ENCODE results near the gene ADM2. TPM values are rescaled to one million over a fixed set of nuclear protein-coding genes. Genes with fewer than 3 reads are reported as not detected.

Gene ADM2
- polyA plus RNA-seq, 1 of the 3 experiments (the other 2 are of a cell fraction): 0.61 TPM

DNA sequence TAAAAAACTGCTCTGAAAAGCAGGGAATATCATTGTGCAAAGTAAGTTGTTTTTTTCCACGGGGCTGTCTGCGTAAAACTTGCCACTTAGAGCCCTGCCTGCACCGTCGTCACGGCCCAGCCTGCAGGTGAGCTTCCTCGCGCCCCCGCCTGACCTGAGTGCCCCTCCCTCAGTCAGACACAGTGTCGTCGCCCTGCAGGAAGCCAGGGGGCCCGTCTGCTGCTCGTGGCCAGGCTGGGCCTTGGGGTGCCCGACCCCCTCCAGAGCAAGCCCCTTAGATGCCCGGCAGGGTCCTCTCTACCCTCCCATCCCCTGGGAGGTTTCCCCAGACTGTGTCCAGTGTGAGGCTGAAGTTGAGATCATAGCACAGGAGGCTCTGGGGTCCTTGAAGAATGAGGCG is 38.1 kb upstream of the ADM2 start (continued):
- TF ChIP-seq RFX5 (IDR thresholded peaks at IDR 0.05; ENCODE audit: low read length): no peak
- TF ChIP-seq RXRA (IDR thresholded peaks at IDR 0.05; ENCODE audit: borderline replicate concordance, low read depth): no peak
- no peak for TF ChIP-seq GATA2 (CRISPR knock-in tag; IDR thresholded peaks at IDR 0.05)
- no peak for TF ChIP-seq EZH2phosphoT487 (IDR thresholded peaks at IDR 0.05; ENCODE audit: borderline replicate concordance, low read depth)
- TF ChIP-seq, protein P1, sequence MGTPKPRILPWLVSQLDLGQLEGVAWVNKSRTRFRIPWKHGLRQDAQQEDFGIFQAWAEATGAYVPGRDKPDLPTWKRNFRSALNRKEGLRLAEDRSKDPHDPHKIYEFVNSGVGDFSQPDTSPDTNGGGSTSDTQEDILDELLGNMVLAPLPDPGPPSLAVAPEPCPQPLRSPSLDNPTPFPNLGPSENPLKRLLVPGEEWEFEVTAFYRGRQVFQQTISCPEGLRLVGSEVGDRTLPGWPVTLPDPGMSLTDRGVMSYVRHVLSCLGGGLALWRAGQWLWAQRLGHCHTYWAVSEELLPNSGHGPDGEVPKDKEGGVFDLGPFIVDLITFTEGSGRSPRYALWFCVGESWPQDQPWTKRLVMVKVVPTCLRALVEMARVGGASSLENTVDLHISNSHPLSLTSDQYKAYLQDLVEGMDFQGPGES (IDR thresholded peaks at IDR 0.05; ENCODE audit: low read depth, low read length): no peak
- no peak for TF ChIP-seq RAD21 (IDR thresholded peaks at IDR 0.05; ENCODE audit: low read length)
- TF ChIP-seq CHD2 (IDR thresholded peaks at IDR 0.05; ENCODE audit: low read length, partially characterized antibody): no peak

DNA sequence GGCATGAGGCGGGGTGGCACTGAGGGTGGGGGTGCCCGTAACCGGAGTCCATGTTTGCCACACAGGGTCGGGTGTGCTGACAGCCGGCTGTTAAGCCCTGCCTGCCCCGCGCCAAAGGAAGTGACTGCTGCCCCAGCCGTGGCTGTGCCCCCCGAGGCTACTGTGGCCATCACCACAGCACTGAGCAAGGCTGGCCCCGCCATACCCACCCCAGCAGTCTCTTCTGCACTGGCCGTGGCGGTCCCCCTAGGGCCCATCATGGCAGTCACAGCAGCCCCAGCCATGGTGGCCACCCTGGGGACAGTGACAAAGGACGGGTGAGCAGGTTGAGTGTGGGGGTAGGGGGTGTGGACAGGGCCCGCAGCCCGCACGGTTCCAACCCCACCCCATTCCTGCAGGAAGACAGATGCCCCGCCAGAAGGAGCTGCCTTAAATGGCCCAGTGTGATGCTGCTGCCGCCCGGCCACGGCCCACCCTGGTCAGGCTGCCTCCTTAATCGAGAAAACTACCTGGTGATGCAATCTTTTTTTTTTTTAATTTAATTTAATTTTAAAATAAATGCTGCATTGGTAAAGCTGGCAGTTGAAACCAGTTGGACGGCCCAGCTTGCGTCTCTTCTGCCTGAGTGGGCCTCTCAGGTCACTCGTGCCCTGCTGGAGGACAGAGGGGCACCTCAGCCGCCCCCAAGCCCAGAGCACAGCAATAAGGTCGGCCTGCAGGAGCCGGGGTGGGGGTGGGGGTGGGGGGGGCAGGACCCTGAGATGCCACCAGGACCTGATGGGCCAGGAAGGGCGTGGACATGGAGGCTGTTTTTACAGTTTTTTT is 37.3 kb upstream of the ADM2 start:
- Histone ChIP-seq H3K27ac (ENCODE audit: low read depth in 2 of 2, low read length in 1 of 2) (peak overlapping the region in 1 of 2 experiments; percentile 50; a peak in 1 of 4 replicates), H4K20me1 (ENCODE audit: insufficient read depth) (peaks cover 10% of the 10 kb centered on the region; the same call in 1 of the 2 replicates), H3K9me2 (no peaks in the 10 kb centered on the region), H3K36me3 (replicated peaks in 1 of 2; ENCODE audit: control insufficient read depth in 1 of 2, insufficient read depth in 2 of 2, low read length in 1 of 2) (peaks cover 4 to 54% of the 10 kb centered on the region in 2 experiments), H3F3A (replicated peaks; ENCODE audit: insufficient read depth) (peaks cover 9% of the 10 kb centered on the region), H3K4me2 (no peak overlapping the region), H3K27me3 (ENCODE audit: insufficient read depth) (no peaks in the 10 kb centered on the region), H3K9ac (no peak overlapping the region), H3K79me2 (ENCODE audit: insufficient read depth) (no peaks in the 10 kb centered on the region), H3K4me3 (ENCODE audit: low read depth in 2 of 2, low read length in 1 of 2) (no peak overlapping the region), H3K4me1 (ENCODE audit: control insufficient read depth in 1 of 2, insufficient read depth in 2 of 2, low read depth in 1 of 2, low read length in 1 of 2) (peaks cover 5 to 9% of the 10 kb centered on the region in 2 experiments; a peak in 1 of 4 replicates), H3K9me3 (no peaks in the 10 kb centered on the region), H2AFZ (ENCODE audit: low read depth) (no peak overlapping the region)
- POLR2A ChIA-PET: no interaction called here
- peak; percentile 63 for DNase-seq
- TF ChIP-seq, protein P2, sequence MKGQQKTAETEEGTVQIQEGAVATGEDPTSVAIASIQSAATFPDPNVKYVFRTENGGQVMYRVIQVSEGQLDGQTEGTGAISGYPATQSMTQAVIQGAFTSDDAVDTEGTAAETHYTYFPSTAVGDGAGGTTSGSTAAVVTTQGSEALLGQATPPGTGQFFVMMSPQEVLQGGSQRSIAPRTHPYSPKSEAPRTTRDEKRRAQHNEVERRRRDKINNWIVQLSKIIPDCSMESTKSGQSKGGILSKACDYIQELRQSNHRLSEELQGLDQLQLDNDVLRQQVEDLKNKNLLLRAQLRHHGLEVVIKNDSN (IDR thresholded peaks at IDR 0.05; ENCODE audit: borderline replicate concordance, low read depth): no peak
- TF ChIP-seq NRF1 (IDR thresholded peaks at IDR 0.05; ENCODE audit: low read depth, low read length) (no peak), EP300 (IDR thresholded peaks at IDR 0.05; ENCODE audit: borderline replicate concordance in 1 of 2, low read depth in 1 of 2, low read length in 1 of 2) (no peak), MEF2A (IDR thresholded peaks at IDR 0.05; ENCODE audit: borderline replicate concordance, low read depth) (no peak), EZH2phosphoT487 (IDR thresholded peaks at IDR 0.05; ENCODE audit: borderline replicate concordance, low read depth) (no peak), NFIC (IDR thresholded peaks at IDR 0.05; ENCODE audit: borderline replicate concordance) (no peak)
- TF ChIP-seq, protein P3, sequence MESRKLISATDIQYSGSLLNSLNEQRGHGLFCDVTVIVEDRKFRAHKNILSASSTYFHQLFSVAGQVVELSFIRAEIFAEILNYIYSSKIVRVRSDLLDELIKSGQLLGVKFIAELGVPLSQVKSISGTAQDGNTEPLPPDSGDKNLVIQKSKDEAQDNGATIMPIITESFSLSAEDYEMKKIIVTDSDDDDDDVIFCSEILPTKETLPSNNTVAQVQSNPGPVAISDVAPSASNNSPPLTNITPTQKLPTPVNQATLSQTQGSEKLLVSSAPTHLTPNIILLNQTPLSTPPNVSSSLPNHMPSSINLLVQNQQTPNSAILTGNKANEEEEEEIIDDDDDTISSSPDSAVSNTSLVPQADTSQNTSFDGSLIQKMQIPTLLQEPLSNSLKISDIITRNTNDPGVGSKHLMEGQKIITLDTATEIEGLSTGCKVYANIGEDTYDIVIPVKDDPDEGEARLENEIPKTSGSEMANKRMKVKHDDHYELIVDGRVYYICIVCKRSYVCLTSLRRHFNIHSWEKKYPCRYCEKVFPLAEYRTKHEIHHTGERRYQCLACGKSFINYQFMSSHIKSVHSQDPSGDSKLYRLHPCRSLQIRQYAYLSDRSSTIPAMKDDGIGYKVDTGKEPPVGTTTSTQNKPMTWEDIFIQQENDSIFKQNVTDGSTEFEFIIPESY (IDR thresholded peaks at IDR 0.05; ENCODE audit: borderline replicate concordance, low read depth): no peak
- TF ChIP-seq, protein P4, sequence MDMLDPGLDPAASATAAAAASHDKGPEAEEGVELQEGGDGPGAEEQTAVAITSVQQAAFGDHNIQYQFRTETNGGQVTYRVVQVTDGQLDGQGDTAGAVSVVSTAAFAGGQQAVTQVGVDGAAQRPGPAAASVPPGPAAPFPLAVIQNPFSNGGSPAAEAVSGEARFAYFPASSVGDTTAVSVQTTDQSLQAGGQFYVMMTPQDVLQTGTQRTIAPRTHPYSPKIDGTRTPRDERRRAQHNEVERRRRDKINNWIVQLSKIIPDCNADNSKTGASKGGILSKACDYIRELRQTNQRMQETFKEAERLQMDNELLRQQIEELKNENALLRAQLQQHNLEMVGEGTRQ (IDR thresholded peaks at IDR 0.05; ENCODE audit: borderline replicate concordance, low read depth, low read length): no peak
- 78% methylated on average over 12 of the region's 28 CpGs for WGBS (ENCODE audit: low lambda C conversion rate)
- CTCF ChIA-PET: interaction anchor here (0.6 to 2.5 kb wide), 4 partner anchors 9 to 41 kb away, joined by 3 to 7 read pairs (median 4); no protein-coding TSS in a partner anchor

All from SK-N-SH (cell line).